ENCODE data around the gene POC1B. TPM values are rescaled to one million over a fixed set of nuclear protein-coding genes. Genes with fewer than 3 reads are reported as not detected.

Gene POC1B
- total RNA-seq, 2 donors from 2014 or later: 10.9 to 32.6 TPM

DNA sequence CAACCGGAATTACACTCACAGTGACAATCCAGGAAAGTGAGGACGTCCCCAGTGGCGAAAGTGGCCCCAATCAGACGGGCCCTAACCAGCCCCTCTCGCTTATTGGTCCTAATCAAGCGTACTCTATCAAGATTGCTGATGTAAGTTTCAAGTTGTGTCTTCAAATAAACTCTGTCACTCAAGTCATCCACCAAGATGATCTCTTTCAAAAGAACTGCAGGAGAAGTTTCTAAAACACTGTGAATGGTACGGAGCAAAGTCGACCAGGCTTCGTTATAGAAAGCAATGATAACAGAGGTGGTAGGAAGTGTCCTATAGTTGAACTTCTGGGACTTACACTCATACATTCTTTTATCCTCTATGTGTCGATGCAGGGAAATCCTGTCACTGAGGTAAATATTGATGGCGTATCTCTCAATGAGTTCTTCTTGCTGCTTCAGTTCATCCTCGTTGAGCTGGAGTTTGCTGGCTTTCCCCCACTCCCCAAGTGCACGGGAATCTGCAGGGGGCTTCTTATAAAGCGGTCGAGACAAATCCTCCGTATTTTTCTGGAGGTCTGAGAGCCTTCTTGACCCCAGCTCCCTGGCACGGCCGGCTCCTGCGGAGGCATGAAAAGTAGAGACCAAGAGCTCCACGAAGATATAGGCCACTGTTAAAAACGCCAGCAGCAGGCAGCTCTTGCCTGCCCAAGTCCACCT is 1.9 kb downstream of the POC1B start:
- no peak for DNase-seq
- H3K4me1 ChIP-seq: peaks cover 37% of the 10 kb centered on the region
- no peak for ATAC-seq
- H3K36me3 ChIP-seq (replicated peaks in 1 of 2; ENCODE audit: insufficient read depth in 1 of 2, low read depth in 2 of 2): no peaks in the 10 kb centered on the region
- H3K9me3 ChIP-seq: no peaks in the 10 kb centered on the region
- 11% methylated on average over 21 of the region's 21 CpGs for WGBS, 2 donors
- peak overlapping the region; percentile 47 to 94 (median 88) for H3K27ac ChIP-seq
- H3K27me3 ChIP-seq: no peaks in the 10 kb centered on the region
- no peak for TF ChIP-seq CTCF (IDR thresholded peaks at IDR 0.05)
- no peak for TF ChIP-seq POLR2A (IDR thresholded peaks at IDR 0.05)
- intact Hi-C loops (cut with DNase I): loop anchor here (5.0 to 10.0 kb wide), 2 partner anchors 52 to 499 kb away; no protein-coding TSS in a partner anchor
- H3K4me3 ChIP-seq: peak overlapping the region; percentile 80 to 99

DNA sequence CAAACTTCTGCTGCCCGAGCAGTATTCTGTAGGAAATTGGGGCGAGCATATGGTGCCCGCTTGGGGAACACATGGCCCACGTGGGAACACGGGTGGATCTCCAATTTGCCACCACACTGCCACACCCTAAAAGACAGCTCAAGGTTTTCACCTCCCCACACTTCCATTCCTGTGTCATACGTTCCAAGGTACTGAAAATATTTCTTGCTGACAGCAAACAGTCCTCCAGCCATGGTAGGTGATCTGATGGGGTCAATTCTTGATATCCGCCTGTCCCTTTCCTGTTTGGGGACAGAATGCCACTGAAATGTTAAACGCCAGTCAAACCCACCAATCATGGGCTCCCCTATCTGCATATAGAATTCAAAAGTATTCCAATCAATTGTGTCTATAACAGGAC is 2.5 kb downstream of the POC1B start:
- 51 to 64% methylated on average over 8 of the region's 8 CpGs for WGBS, 2 donors
- intact Hi-C loops (cut with DNase I): loop anchor here (5.0 to 10.0 kb wide), 2 partner anchors 51 to 499 kb away; no protein-coding TSS in a partner anchor
- H3K36me3 ChIP-seq (replicated peaks in 1 of 2; ENCODE audit: insufficient read depth in 1 of 2, low read depth in 2 of 2): no peaks in the 10 kb centered on the region
- H3K9me3 ChIP-seq: no peaks in the 10 kb centered on the region
- ATAC-seq (no peak), DNase-seq (no peak)
- no peak overlapping the region for H3K4me3 ChIP-seq
- H3K27me3 ChIP-seq: no peaks in the 10 kb centered on the region
- peaks cover 37% of the 10 kb centered on the region for H3K4me1 ChIP-seq
- H3K27ac ChIP-seq: peak overlapping the region in 1 of 4 donors; percentile 94
- no peak for TF ChIP-seq POLR2A (IDR thresholded peaks at IDR 0.05)

- Histone ChIP-seq H3K36me3 (replicated peaks in 1 of 2; ENCODE audit: insufficient read depth in 1 of 2, low read depth in 2 of 2) (no peaks in the 10 kb centered on the region), H3K27me3 (no peaks in the 10 kb centered on the region), H3K27ac (peak overlapping the region in 3 of 4 donors; percentile 20 to 60 (median 42)), H3K4me1 (peaks cover 32% of the 10 kb centered on the region), H3K9me3 (no peaks in the 10 kb centered on the region), H3K4me3 (no peak overlapping the region)
- 59 to 66% methylated on average over 7 of the region's 7 CpGs for WGBS, 2 donors
- TF ChIP-seq CTCF (IDR thresholded peaks at IDR 0.05) (no peak), POLR2A (IDR thresholded peaks at IDR 0.05) (no peak)
- no peak for ATAC-seq
- intact Hi-C loops (cut with DNase I): loop anchor here (5.0 to 10.0 kb wide), 2 partner anchors 49 to 497 kb away; no protein-coding TSS in a partner anchor
- DNase-seq: no peak
These were observed 4.3 kb downstream of the POC1B start for GRCh38 chr12:89521364-89522223.

GRCh38 chr12:89517720-89518119 is 8.1 kb downstream of the POC1B start:
- ATAC-seq (no peak), DNase-seq (no peak)
- no peaks in the 10 kb centered on the region for H3K36me3 ChIP-seq (replicated peaks in 1 of 2; ENCODE audit: insufficient read depth in 1 of 2, low read depth in 2 of 2)
- H3K27me3 ChIP-seq: no peaks in the 10 kb centered on the region
- H3K4me3 ChIP-seq: no peak overlapping the region
- H3K9me3 ChIP-seq: no peaks in the 10 kb centered on the region
- intact Hi-C loops (cut with DNase I): no loop called here
- peaks cover 15% of the 10 kb centered on the region for H3K4me1 ChIP-seq
- H3K27ac ChIP-seq: no peak overlapping the region
- WGBS, 2 donors: 65 to 68% methylated on average over 3 of the region's 3 CpGs
- TF ChIP-seq CTCF (IDR thresholded peaks at IDR 0.05) (no peak), POLR2A (IDR thresholded peaks at IDR 0.05) (no peak)

DNA sequence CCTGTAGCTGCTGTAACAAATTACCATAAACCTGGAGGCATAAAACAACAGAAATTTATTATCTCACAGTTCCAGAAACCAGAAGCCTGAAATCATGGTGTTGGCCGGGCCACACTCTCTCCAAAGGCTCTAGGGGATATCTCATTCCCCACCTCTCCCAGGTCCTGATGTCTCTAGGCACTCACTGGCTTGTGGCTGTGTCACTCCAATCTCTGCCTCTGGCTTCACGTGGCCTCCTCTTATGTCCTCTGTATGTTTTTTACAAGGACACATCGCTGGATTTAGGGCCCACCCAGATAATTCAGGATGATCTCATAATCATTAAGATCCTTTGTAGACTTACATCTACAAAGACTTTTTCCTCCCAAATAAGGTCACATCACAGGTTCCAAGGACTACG is 9.2 kb downstream of the POC1B start:
- ATAC-seq: no peak
- H3K9me3 ChIP-seq: no peaks in the 10 kb centered on the region
- H3K4me1 ChIP-seq: peaks cover 7% of the 10 kb centered on the region
- no peak for TF ChIP-seq POLR2A (IDR thresholded peaks at IDR 0.05)
- no peak for TF ChIP-seq CTCF (IDR thresholded peaks at IDR 0.05)
- no peaks in the 10 kb centered on the region for H3K36me3 ChIP-seq (replicated peaks in 1 of 2; ENCODE audit: insufficient read depth in 1 of 2, low read depth in 2 of 2)
- no peak for DNase-seq
- H3K27me3 ChIP-seq: no peaks in the 10 kb centered on the region
- 82 to 88% methylated on average over 4 of the region's 4 CpGs for WGBS, 2 donors
- intact Hi-C loops (cut with DNase I): no loop called here
- no peak overlapping the region for H3K4me3 ChIP-seq
- no peak overlapping the region for H3K27ac ChIP-seq

All from body of pancreas (tissue), 4 donors.